Ovary (tissue), 3 donors: ENCODE data around the gene CCDC152.
"Not testable (repeated sequence)": the region's sequence is repeated elsewhere in the genome, so short reads cannot be mapped to it uniquely, and the experiment has no call there.

Experiments used
- CTCF ChIP-seq, 3 donors: fragments of 450-650 bp in 2 of 3; fragments of 200-600 bp in 1 of 3; IDR thresholded peaks; one replicate each; pipeline versions ENCODE4 v1.5.1 to v1.8.0; 2016 to 2022; ENCODE audit warnings: antibody characterized with exemption in 3 of 3, mild to moderate bottlenecking in 1 of 3
- EP300 ChIP-seq: sonication (generic); formaldehyde crosslinking; IDR thresholded peaks from one replicate; pipeline ENCODE4 v1.6.1; 2017; ENCODE audit warnings: antibody characterized with exemption
- POLR2A ChIP-seq: fragments of 450-650 bp; IDR thresholded peaks from one replicate; pipeline ENCODE4 v1.6.1; 2017; ENCODE audit warnings: antibody characterized with exemption, mild to moderate bottlenecking, moderate library complexity
- donor health status: DM: no; HTN: no; CAD: no.

- TF ChIP-seq POLR2A; CTCF (IDR thresholded peaks at IDR 0.05); EP300: not testable (repeated sequence)
Measured at GRCh38 chr5:42844408-42844807, 87.8 kb downstream of the CCDC152 start.
